Neutrophil (primary cell): ENCODE measurements around the gene STRN4.
"Not testable (repeated sequence)": the region's sequence is repeated elsewhere in the genome, so short reads cannot be mapped to it uniquely, and the experiment has no call there.

Source experiments
- H3K27ac ChIP-seq: fragments of 200-600 bp; sonication (generic); 2 replicates; pipeline ENCODE4 v1.5.1; 2016; ENCODE audit warnings: mild to moderate bottlenecking, moderate library complexity
- H3K27me3 ChIP-seq: fragments of 200-600 bp; sonication (generic); 2 replicates; pipeline ENCODE4 v1.6.0; 2016; ENCODE audit warnings: mild to moderate bottlenecking
- H3K36me3 ChIP-seq: fragments of 200-600 bp; sonication (generic); 2 replicates; pipeline ENCODE4 v1.5.1; 2017
- H3K4me1 ChIP-seq, 2 experiments: fragments of 200-600 bp in 1 of 2; sonication (generic) in 1 of 2; 1 replicate in 1 of 2; 2 replicates in 1 of 2; pipeline versions ENCODE4 v1.5.1 to v1.6.1; 2013 to 2016; ENCODE audit warnings: low read depth in 1 of 2, low read length in 1 of 2, mild to moderate bottlenecking in 1 of 2, moderate library complexity in 1 of 2; ENCODE audit not compliant: control insufficient read depth in 1 of 2, insufficient read depth in 1 of 2
- H3K4me3 ChIP-seq, 2 experiments: fragments of 200-600 bp in 1 of 2; sonication (generic) in 1 of 2; 1 replicate in 1 of 2; 2 replicates in 1 of 2; pipeline ENCODE4 v1.5.1; 2013 to 2016; ENCODE audit warnings: low read depth in 1 of 2, low read length in 1 of 2, mild to moderate bottlenecking in 1 of 2, moderate library complexity in 1 of 2
- H3K9me3 ChIP-seq: fragments of 200-600 bp; sonication (generic); 2 replicates; pipeline ENCODE4 v1.5.1; 2016
- CTCF ChIP-seq: fragments of 200-600 bp; sonication (generic); IDR thresholded peaks from 2 replicates; pipeline ENCODE4 v1.5.1; 2016; ENCODE audit warnings: antibody characterized with exemption

The STRN4 gene

DNA sequence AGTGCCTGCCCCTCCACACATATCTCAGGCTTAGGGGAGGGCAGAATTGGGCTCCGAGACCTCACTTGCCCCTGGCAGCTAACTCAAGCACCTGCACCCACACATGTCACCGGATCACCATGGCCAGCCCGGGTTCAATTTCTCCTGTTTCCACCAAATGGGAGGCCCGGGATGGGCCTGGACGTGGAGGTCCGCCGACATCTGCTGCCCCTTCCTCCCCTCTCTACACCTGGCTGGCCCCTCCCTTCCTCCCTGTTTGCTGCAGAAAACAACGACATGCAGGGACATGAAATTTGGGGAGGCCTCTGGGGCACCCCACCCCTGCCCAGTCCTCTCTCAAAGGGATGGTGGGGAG is 30.7 kb downstream of the STRN4 start:
- Histone ChIP-seq H3K36me3 (peaks cover 30% of the 10 kb centered on the region), H3K27ac (peak overlapping the region; percentile 92), H3K27me3 (no peaks in the 10 kb centered on the region), H3K4me1 (peaks cover 48 to 57% of the 10 kb centered on the region in 2 experiments), H3K4me3 (peak overlapping the region; percentile 94 to 95), H3K9me3 (no peaks in the 10 kb centered on the region)
- TF ChIP-seq CTCF, result no peak

- H3K27ac ChIP-seq, result peak overlapping the region; percentile 92
- TF ChIP-seq CTCF, result peak; percentile 6
- peaks cover 30% of the 10 kb centered on the region for H3K36me3 ChIP-seq
- H3K4me3 ChIP-seq, result peak overlapping the region; percentile 94 to 95
- H3K4me1 ChIP-seq, result peaks cover 43 to 51% of the 10 kb centered on the region in 2 experiments
- H3K9me3 ChIP-seq, result no peaks in the 10 kb centered on the region
- H3K27me3 ChIP-seq, result no peaks in the 10 kb centered on the region
Measured at GRCh38 chr19:46714444-46715106, 31.7 kb downstream of the STRN4 start.

DNA sequence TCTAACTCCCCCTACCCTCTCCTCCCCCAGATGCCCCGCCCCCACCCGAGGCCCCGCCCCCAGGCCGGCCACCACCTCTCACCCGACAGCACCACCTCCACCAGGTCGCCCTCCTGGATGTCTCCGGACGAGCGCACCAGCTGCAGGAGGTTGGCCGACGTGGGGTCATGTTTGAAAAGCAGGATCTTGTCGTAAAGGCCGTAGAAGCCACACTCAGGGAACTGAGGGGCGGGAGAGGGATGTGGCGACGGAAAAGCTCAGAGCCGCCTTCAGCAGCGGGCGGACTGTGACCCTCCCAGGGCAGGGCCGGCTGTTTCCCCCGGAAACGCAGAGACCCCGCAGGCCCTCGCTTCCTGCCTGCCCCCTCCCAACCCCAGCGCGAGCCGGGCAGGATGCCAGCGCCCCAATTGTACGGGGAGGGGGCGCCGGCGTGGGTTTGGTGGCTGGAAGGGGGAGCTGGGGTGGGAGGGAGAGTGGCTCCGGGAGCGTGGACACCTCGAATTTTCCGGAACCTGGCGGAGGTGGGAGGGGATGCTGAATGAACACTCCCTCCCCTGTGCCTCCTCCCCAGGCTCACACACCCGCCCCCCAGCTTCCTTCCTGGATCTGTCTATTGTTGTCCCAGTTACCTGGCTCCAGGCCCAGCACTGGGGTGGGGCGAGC is 32.3 kb downstream of the STRN4 start:
- Histone ChIP-seq H3K27me3 (no peaks in the 10 kb centered on the region), H3K9me3 (no peaks in the 10 kb centered on the region), H3K4me3 (peak overlapping the region; percentile 94 to 95), H3K4me1 (peaks cover 36 to 45% of the 10 kb centered on the region in 2 experiments), H3K27ac (peak overlapping the region; percentile 92), H3K36me3 (peaks cover 31% of the 10 kb centered on the region)
- peak; percentile 5 for TF ChIP-seq CTCF

DNA sequence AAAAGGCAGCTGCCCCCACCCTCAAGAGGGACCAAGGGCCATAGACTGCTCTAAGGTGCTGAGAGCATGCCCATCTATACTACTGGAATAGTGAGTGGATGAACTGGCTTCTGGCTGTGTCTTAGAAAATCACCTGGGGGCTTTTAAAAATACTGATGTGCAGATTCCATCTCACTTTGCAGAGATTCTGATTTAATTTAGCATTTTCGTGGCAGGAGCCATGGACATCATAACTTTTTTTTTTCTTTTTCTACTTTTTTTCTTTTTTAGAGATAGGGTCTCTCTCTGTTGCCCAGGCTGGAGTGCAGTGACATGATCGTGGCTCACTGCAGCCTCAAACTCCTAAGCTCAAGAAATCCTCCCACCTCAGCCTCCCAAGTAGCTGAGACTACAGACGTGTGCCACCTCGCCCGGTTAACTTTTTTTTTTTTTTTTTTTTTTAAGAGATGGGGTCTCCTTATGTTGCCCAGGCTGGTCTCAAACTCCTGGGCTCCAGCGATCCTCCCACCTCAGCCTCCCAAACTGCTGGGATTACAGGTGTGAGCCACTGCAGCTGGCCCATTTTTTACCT is 33.4 kb downstream of the STRN4 start:
- H3K9me3 ChIP-seq, H3K27me3 ChIP-seq, H3K4me3 ChIP-seq, H3K27ac ChIP-seq: not testable (repeated sequence)
- peaks cover 26 to 34% of the 10 kb centered on the region in 2 experiments for H3K4me1 ChIP-seq
- H3K36me3 ChIP-seq, result peaks cover 37% of the 10 kb centered on the region

DNA sequence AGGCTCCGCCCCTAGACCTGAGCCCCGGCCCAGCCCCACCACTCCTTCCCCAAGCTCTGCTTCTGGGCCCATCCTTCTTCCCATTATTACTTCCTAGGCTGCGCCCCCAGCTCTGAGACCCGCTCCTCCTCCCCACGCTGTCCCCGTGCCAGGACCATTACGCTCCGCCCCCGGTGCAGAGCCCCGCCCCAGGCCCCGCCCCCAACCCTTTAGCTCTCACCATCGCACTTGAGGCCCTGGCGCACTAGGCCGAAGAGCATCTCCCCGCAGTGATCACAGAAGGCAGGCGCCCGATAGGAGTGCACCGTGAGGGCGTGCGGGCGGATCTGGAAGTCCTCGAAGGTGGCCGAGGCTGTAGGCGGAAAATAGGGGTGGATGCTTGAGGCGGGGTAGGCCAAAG is 35.6 kb downstream of the STRN4 start:
- Histone ChIP-seq H3K27me3 (no peaks in the 10 kb centered on the region), H3K9me3 (no peaks in the 10 kb centered on the region), H3K4me3 (no peak overlapping the region), H3K27ac (no peak overlapping the region), H3K4me1 (peaks cover 16 to 22% of the 10 kb centered on the region in 2 experiments), H3K36me3 (peaks cover 59% of the 10 kb centered on the region)
- TF ChIP-seq CTCF, result no peak
